Fibroblast of the aortic adventitia (primary cell): ENCODE measurements around the gene PPP1R26. TPM values are rescaled to one million over a fixed set of nuclear protein-coding genes. Genes with fewer than 3 reads are reported as not detected.

ENCODE experiments used
- DNase-seq: peaks from one replicate; pipeline ENCODE4 v3.0.0-alpha.2; 2010; ENCODE audit warnings: low read depth
- H3K4me3 ChIP-seq: 2 replicates; pipeline ENCODE4 v1.5.1; 2011; ENCODE audit warnings: low read depth, mild to moderate bottlenecking, control low read depth, low read length, moderate library complexity
- total RNA-seq: library from RNA; depleted of rRNA; stranded (reverse); fragments of >200 nt; gene quantifications from 2 replicates; pipeline ENCODE4 v1.2.3, GENCODE V29; 2012; ENCODE audit warnings: low replicate concordance
- TF ChIP-seq, protein P1 (sequence below): IDR thresholded peaks from 2 replicates; pipeline ENCODE4 v1.5.1; 2011; ENCODE audit warnings: mild to moderate bottlenecking, low read length, control low read depth, inconsistent platforms; ENCODE audit not compliant: insufficient read depth

Gene PPP1R26
- total RNA-seq, 1 donor = 2.8 TPM

DNA sequence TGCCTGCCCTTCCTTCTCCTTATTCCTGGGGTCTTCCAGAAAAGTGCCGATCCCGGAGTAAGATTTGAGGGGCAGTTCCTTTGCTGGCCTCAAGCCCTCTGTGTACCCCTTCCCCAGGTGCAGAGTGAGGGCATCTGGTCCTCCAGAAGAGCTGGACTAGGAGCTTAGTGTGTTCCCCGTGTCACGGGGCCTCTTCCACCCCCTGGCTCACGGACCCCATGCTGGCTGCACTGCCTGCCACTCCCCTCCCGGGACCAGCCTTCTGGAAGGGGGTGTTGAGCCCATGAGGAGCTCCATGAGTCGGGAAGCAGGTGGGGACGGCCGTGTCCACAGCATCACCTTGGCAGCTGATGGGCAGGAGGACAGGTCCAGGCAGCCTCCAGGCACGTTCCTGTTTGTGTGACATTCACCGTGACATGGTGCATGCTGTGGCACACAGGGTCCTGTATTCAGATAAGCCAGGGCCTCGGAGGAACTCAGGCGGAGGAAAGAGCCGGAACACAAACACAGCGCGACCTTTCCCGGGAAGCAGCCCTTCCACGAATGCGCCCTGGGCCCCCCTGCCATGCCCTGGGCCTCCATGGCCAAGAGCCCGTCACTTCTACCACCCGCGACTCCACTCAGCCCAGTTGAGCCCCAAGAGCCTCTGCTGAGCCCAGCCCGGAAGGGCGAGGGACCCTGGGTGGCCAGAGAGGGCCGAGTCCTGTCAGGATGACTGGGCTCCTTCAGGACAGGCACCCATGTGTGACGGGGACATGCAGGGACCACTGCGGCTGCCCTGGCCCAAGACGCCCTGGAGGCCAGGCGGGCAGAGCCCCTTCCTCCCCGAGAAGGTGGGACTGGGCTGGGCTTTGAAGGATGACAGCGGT is 35.7 kb downstream of the PPP1R26 start:
- TF ChIP-seq, protein P1, sequence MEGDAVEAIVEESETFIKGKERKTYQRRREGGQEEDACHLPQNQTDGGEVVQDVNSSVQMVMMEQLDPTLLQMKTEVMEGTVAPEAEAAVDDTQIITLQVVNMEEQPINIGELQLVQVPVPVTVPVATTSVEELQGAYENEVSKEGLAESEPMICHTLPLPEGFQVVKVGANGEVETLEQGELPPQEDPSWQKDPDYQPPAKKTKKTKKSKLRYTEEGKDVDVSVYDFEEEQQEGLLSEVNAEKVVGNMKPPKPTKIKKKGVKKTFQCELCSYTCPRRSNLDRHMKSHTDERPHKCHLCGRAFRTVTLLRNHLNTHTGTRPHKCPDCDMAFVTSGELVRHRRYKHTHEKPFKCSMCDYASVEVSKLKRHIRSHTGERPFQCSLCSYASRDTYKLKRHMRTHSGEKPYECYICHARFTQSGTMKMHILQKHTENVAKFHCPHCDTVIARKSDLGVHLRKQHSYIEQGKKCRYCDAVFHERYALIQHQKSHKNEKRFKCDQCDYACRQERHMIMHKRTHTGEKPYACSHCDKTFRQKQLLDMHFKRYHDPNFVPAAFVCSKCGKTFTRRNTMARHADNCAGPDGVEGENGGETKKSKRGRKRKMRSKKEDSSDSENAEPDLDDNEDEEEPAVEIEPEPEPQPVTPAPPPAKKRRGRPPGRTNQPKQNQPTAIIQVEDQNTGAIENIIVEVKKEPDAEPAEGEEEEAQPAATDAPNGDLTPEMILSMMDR = no peak
- no peak overlapping the region for H3K4me3 ChIP-seq
- DNase-seq = no peak

GRCh38 chr9:135516132-135516860 is 36.7 kb downstream of the PPP1R26 start:
- no peak overlapping the region for H3K4me3 ChIP-seq
- DNase-seq = no peak
- TF ChIP-seq, protein P1 = no peak

DNA sequence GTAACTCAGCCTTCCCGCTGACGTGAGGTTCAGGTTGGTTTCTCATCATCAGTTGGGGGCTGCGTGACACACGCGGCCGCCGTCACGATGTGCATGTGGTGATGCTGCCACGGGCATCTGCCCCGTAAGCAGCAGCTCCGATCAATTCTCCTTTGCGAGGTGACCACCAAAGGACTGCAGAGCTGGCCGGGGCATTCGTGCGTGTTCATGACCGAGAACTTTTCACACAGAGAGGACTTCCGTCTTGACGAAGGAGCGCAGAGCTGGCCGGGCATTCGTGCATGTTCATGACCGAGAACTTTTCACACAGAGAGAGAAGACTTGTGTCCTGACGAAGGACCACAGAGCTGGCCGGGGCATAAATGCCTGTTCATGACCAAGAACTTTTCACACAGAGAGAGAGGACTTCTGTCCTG is 37.8 kb downstream of the PPP1R26 start:
- no peak overlapping the region for H3K4me3 ChIP-seq
- no peak for DNase-seq
- TF ChIP-seq, protein P1 = no peak

DNA sequence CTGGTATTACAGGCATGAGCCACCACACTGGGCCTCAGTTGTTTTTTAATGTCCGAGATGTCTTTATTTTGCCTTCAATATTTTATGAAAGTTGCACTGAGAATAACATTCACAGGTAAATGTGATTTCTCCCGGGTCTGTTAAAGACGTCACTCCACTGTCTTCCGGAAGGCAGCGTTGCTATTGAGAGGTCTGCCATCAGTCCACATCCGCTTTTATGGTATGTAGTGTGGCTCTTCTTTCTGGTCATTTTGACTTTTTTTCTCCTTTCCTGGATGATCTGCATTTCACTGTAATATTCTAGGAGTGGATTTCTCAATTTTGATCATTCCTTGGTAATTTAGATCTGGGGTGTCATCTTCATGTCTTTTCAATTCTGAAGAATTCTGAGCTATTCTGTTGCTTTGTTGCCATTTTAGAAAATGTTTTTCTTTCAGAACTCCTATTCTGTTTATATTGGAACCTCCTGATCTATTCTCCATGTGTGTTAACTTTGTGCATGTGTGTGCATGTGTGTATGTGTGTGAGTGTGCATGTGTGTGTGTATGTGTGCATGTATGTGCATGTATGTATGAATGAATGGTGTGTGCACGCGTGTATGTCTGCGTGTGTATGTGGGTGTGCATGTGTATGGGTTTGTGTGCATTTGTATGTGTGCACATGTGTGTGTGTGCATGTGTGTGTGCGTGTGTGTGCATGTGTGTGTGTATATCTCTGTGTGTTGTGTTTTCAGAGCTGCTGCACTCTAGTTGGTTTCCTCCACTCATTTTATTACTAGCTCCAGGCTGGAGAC is 39.8 kb downstream of the PPP1R26 start:
- TF ChIP-seq, protein P1 = no peak
- no peak for DNase-seq
- no peak overlapping the region for H3K4me3 ChIP-seq

DNA sequence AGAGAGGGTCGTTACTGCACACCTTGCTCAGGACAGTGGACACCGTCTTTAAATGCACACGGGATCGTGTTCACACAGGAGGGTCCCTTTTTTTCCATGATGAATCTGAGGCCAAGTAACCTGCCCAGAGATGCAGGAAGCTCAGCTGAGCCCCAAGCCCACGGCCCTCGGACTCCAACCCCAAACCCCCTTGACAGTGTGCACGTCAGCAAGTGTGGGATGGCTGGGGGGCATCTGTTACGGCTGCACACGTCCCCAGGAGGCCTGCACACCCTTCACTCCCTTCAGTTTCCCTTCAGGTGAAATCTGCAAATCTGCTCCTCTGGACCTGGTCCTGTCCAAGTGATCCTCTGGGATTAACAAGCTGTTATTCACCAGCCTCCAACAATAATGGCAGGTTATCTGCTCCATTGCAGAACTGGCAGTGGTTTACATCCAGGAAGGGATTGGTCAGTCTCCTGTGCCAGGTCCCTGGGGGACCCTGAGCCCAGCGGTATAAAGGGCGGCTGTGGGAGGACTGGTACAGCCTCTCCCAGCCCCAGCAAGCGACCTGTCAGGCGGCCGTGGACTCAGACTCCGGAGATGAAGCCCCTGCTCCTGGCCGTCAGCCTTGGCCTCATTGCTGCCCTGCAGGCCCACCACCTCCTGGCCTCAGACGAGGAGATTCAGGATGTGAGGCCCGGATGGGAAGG is 41.5 kb downstream of the PPP1R26 start, which contains the start of gene LCN1:
LCN1 (plus strand) TSS at position 525 of the 692 bp plus-strand sequence; CDS start at position 583, 58 bp downstream.
- H3K4me3 ChIP-seq = no peak within 1 kb of the TSS
- no peak for DNase-seq
- TF ChIP-seq, protein P1 = no peak

DNA sequence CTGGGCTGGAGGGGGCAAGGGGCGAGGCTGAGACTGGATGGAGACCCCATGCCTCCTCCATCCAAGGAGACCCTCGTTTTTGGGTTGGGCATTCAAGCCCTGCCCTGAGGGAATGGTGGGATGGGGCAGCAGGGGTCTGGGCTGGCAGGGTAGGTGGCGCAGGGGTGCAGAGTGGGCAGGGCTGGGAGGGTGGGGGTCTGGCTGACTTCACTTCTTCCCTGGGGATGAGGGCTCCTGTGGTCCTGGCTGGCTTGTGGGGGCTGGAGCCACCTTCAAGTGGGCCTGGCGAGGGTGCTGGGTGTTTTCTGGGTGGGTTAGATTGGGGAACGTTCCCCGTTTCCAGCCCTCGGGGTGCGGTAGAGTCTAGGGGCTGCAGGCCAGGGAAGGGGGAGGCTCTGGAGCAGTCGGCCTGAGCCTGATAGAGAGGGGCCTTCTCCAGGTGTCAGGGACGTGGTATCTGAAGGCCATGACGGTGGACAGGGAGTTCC is 42.1 kb downstream of the PPP1R26 start:
- H3K4me3 ChIP-seq = no peak overlapping the region
- no peak for DNase-seq
- TF ChIP-seq, protein P1 = no peak
